SK-N-SH treated with all-trans-retinoic acid at 6 μM for 48 hours (cell line): ENCODE results near the gene HERC2.

Experiments used
- ARNTL ChIP-seq: fragments of 450-650 bp; formaldehyde crosslinking; IDR thresholded peaks from 2 replicates; pipeline ENCODE4 v1.5.0; 2020; ENCODE audit warnings: low read depth, mild to moderate bottlenecking, moderate library complexity, borderline replicate concordance
- BACH2 ChIP-seq: fragments of 250-450 bp; sonication (Bioruptor Pico); IDR thresholded peaks from 2 replicates; pipeline ENCODE4 v1.9.0; 2021; ENCODE audit warnings: mild to moderate bottlenecking, borderline replicate concordance
- PPARA ChIP-seq: fragments of 250-450 bp; sonication (Bioruptor Pico); IDR thresholded peaks from 2 replicates; pipeline ENCODE4 v1.5.0; 2020; ENCODE audit warnings: mild to moderate bottlenecking, borderline replicate concordance
- ZFP3 ChIP-seq: fragments of 250-450 bp; sonication (Bioruptor Pico); IDR thresholded peaks from 2 replicates; pipeline ENCODE4 v1.5.0; 2020; ENCODE audit warnings: mild to moderate bottlenecking, moderate library complexity
- TF ChIP-seq, protein P1 (sequence below): fragments of 250-450 bp; sonication (Bioruptor Pico); IDR thresholded peaks from 2 replicates; pipeline ENCODE4 v1.8.0; 2021; ENCODE audit warnings: low read depth, mild to moderate bottlenecking, moderate library complexity, borderline replicate concordance

DNA sequence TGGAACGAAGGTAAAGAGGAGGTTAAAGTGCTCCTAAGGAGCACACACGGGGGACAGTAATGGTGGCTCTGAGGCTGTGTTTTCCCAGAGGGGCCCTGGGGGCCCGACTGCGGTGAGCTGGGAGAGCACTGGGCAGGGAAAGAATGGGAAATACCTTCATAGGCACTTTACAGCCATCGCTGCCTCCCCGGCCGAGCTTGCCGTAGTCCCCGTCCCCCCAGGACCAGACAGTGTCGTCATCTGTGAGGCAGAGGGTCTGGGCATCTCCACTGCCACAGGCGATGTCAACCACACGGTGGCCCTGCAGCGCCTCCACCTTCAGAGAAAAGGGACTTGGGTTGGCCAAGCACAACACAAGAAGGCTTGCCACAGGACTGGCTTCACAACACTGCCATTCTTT, 190.0 kb downstream of the HERC2 start:
- TF ChIP-seq PPARA (CRISPR knock-in tag) (no peak), ZFP3 (CRISPR knock-in tag) (no peak), BACH2 (CRISPR knock-in tag) (no peak), ARNTL (no peak)
- TF ChIP-seq, protein P1, sequence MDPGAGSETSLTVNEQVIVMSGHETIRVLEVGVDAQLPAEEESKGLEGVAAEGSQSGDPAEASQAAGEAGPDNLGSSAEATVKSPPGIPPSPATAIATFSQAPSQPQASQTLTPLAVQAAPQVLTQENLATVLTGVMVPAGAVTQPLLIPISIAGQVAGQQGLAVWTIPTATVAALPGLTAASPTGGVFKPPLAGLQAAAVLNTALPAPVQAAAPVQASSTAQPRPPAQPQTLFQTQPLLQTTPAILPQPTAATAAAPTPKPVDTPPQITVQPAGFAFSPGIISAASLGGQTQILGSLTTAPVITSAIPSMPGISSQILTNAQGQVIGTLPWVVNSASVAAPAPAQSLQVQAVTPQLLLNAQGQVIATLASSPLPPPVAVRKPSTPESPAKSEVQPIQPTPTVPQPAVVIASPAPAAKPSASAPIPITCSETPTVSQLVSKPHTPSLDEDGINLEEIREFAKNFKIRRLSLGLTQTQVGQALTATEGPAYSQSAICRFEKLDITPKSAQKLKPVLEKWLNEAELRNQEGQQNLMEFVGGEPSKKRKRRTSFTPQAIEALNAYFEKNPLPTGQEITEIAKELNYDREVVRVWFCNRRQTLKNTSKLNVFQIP (CRISPR knock-in tag): no peak
